Measurements from ENCODE around the gene TRMT2B.
"Not testable (repeated sequence)": the region's sequence is repeated elsewhere in the genome, so short reads cannot be mapped to it uniquely, and the experiment has no call there.

Gene TRMT2B

DNA sequence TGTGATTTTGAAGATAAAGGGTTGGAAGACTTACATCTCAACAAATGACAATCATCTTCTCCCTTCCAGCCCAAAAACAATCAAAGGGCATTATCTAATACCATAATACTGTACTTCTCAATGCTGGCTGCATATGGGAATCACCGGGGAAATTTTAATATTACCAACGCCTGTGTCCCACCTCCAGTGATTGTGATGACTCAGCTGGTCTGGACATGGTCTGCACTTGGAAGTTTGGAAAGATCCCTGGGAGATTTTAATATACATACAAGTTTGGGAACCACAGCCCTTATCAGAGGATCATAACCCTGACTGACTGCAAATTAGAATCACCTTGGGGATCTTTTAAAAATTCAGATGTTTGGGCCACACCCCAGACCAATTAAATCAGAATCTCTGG, 52.5 kb downstream of the TRMT2B start:
- DNase-seq, result no peak

DNA sequence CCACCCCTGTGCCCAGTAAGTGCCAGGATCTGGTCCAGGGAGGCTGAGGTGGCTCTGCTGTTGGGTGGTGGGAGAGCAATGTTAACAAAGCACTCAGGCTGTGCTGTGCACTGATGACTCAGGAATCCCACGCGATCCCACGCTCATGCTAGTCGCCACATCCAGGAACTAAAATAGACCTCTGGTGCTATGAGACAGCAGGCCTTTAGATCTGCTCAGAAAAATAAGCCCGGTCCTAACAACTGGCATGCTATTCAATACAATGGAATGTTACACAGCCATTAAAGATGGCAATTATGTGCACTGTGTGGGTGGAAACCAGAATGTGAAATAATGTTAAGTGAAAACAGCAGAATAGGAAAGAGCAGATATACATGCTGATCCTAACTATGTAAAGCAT, 56.4 kb downstream of the TRMT2B start:
- DNase-seq, result peak; percentile 52

DNA sequence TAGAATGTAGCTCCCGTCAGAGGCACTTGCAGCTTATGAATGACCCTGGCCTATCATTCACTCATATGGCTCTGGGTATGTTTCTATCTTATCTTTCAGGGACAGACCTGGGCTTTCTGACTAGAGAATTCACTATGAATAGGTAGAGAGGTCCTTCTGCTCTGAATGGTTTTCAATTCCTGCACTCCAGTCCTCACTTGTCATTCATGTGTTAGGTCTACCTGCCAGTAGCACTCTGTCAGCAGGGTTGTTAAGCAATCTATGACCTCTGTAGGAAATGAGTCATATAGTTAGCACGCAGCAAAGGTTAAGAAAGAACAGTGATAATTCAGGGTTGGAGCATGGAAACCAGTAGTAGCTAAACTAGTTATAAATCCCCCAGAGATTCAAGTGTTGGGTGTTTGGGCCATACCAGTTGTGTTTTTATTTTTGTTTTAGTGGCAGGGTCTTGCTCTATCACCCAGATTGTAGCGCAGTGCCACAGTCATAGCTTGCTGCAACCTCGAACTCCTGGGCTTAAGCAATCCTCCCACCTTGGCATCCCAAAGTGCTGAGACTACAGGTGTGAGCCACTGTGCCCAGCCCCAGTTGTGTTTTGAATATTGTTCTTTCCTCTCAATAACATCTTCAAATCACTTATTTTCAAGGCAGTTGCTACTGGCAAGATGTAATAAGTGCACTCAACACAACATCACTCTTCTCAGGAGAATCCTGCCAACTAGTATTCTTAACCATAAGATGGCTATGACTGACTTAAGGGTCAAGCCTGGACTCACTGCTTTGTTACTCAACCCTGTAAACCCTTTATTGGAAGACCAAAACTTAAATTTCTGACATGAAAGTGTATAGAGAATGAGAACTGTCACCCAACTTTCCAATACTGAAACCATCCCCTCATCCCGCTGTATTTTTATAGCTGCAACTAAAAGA, 57.3 kb downstream of the TRMT2B start:
- peak; percentile 76 for DNase-seq

DNA sequence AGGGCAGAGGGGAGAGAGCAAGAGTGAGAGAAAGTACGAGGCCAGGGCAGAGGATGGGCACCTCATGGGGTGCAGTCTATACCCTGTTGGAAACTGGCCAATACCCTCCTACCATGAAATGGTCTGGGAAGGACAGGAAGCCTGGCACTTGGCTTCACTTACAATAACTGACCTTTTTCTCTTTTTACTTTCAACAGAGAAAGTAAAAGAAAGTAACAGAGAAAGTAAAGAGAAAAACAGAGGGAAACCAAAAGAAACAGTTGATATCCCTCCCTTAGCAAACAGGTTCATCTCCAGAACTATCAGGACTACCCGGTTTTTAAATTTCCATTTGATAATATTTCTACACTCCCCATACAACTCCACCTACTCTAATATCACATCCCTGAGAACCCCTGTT, 61.8 kb downstream of the TRMT2B start:
- DNase-seq, result no peak

DNA sequence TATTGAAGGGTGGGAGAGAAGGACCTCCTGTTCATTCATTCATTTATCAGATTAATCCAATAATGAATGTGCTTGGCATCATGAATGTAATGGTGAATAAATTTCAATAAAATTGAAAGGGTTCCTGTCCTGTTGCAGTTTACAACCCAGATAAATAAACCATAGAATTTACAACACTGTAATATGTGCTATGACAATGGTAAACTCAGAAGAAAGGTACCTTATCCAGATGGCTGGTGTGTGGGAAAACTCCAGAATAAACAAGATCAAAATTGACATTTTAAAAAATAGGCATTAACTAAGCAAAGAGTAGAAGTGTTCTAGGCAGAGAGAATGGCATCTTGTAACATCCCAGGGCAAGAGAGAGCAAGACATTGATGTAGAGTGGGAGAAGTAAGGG, 67.1 kb downstream of the TRMT2B start:
- no peak for DNase-seq

DNA sequence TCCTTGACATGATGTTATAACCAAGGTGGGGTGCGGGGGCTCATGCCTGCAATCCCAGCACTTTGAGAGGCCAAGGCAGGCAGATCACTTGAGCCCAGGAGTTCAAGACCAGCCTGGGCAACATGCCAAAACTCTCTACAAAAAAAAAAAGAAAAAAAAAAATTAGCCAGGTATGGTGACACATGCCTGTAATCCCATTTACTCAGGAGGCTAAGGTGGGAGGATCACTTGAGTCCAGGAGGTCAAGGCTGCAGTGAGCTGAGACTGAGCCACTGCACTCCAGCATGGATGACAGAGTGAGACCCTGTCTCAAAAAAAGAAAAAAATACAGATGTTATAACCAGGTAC, 70.4 kb downstream of the TRMT2B start:
- not testable (repeated sequence) for DNase-seq

DNA sequence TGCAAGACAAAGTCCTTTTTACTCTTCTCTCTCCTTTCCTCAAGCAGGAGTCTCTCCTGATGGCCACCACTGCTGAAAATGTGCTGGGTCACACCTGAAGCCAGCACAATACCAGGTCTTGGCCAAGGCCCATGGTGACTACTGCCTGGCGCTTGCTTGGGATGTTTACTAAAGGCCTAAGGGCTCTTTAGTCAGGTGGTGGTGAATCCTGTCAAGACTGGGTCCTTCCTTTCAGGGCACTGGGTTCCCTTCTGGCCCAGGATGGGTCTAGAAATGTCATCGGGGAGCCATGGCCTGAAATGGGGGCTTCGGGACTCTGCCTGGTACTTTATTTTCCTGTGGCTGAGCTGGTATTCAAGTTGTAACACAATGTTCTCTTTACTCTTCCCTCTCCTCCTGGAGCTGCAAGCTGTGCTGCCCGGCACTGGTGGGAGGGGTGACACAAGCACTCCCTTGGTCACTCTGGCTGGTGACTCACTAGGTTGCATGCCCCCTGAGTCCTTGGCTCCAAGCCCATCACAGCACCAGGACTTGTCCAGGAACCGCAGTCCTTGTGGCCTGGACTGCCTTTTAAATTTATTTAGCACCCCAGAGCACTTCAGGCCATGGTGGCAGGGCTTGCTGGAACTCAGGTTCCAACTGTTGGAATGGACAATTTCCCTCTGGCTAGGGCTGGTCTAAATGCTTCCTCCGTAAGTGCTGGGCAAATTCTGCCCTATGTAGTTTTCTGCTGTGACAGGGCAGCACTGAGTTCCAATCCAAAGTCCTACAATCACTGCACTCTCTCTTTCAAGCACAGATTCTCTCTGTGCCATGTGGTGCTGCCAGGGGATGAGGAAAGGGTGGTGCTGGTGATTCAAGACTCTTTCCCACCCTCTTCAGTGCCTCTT, 71.1 kb downstream of the TRMT2B start:
- no peak for DNase-seq

DNA sequence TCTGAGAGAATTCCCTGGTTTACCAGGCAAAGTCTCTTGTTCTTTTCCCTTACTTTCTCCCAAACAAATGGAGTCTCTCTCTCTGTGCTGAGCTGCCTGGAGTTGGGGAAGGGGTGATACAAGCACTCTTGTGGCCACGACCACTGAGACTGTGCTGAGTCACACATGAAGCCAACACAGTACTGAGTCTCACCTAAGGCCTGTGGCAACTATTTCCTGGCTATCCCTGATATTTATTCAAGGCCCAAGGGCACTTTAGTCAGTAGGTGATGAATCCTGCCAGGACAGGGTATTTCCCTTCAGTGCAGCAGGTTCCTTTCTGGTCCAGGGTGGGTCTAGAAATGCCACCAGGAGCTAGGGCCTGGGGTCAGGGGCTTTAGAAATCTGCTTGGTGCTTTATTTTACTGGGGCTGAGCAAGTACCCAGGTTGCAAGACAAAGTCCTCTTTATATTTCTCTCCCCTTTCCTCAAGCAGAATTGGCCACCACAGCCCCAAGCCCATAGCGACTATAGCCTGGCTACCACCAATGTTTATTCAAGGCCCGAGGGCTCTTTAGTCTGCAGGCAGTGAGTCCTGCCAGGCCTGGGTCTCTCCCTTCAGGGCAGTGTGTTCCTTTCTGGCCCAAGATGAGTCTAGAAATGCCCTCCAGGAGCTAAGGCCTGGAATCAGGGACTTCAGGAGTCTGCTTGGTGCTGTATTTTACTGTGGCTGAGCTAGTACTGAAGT, 71.9 kb downstream of the TRMT2B start:
- DNase-seq, result no peak

DNA sequence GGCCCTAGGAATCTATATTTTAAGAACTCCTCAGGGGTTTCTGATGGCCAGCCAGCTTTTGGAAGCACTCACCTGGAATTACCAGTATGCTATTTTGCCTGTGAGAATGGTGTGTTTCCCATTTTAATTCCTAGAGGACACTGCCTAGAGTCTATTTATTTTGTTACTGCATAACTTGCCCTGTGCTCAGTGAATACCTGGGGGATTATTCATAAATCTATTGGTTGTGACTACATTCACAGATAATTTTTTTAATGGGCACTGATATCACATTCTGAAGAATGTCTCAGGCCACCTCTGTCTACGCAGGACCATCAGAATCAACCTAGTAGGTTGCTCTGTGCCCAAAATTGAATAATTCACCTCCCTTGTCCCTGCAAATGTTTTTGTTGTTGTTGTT, 75.7 kb downstream of the TRMT2B start:
- DNase-seq, result no peak

DNA sequence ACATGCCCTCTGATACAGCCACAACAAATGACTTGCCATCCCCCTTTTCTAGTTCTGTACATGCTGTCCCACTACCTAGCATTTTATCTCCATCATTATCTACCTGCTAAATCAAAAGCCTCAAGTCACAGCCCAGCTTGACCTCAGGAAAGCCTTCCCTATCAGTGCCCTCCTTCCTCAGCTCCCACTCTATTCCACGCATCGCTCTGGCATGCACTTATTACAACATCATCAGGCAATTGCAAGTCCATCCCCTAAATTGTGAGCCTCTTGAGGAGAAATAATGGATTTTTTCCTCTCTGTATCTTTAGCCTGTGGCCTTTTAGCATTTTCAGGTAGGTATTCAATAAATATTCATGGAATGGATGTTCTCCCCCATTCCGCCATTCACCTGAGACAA, 76.7 kb downstream of the TRMT2B start:
- peak; percentile 68 for DNase-seq

DNA sequence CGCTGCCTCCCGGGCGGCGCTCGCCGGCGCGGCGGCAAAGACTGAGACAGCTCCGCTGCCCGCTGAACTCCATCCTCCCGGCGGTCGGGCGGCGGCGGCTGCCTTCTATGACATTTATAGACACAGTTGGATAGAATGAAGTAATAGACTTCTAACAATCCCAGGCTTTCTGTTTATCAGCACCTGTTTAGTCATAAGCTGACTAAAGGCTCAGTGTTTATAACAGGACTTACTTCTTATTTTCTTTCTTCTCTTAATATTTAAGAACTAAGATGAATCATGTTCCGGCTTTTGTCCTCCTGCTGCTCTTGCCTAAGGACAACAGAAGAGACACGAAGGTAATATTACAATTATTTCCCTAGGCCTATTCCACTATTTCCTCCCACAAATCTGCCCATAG, 78.5 kb downstream of the TRMT2B start:
- peak; percentile 43 for DNase-seq

DNA sequence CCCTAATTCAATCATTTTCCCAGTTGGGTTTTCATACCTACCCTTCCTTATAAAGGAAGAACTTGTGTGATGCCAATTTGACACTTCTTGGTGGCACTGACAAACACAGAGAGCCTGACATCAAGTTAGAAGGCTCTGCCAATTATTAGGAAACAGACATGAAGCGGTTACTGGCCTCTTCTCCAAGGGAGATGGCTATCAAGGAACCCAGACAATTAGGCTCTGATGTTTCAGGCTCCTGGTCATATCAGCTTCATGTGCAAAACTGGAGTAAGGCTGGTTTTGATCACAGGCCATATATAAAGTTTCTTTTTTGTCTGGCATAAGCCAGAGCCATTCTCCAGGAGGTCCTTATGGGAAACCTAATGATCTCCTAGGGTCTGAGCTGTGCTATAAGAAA, 82.0 kb downstream of the TRMT2B start:
- DNase-seq, result no peak

DNA sequence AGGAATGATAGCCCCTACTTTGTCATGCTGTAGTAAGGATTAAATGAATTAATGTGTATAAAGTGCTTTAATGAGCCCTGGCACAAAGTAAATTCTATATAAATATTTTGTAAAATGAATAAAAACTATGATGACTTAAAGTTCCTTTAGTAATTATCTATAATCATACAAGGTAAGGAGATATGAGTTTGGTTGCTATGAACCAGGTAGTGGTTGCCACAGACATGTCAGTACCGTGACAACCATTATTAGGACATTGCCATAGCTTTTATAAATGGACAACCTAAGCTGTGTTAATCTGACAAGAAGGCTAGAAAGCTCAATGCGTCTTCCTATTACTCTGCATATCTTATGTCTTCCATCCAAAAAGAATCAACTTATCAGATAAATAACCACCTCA, 82.5 kb downstream of the TRMT2B start, which contains the start of gene ARL13A:
ARL13A (plus strand) TSS at position 301 of the 400 bp plus-strand sequence. CDS start 3,982 bp downstream, outside the sequence.
- DNase-seq, result no peak

DNA sequence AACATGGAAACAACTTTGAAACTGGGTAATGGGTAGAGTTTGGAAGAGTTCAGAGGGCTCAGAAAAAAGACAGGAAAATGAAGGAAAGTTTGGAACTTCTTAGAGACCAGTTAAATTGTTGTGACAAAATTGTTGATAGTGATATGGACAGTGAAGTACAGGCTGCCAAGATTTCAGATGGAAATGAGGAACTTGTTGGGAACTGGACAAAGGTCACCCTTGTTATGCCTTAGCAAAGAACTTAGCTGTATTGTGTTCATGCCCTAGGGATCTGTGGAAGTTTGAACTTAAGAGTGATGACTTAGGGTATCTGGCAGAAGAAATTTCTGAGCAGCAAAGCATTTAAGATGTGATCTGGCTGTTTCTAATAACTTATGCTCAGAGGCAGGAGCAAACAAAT, 87.5 kb downstream of the TRMT2B start:
- DNase-seq, result no peak

DNA sequence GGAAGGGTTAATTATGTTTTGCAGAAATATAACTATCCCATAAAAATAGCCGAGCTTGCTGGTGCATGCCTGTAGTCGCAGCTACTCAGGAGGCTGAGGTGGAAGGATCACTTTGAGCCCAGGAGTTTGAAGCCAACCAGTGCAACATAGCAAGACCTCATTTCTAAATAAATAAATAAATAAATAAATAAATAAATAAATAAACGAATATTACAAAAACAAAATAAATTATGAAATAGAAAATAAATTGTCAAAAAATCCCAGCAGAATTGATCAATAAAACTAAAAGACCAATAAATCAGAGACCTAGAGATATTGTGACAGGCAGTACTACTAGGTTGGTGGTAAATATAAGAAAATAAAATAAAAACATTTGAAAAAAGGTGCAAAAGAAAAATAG, 89.1 kb downstream of the TRMT2B start:
- no peak for DNase-seq

Data from NCI-H226 (cell line).